Breast epithelium (tissue), 3 donors: ENCODE measurements around the gene HMGXB4.

Experiments
- CTCF ChIP-seq, 3 donors: fragments of 450-650 bp; IDR thresholded peaks; one replicate each; pipeline ENCODE4 v1.5.1; 2016 to 2017; ENCODE audit warnings: antibody characterized with exemption in 3 of 3, mild to moderate bottlenecking in 3 of 3, moderate library complexity in 3 of 3
- POLR2A ChIP-seq: fragments of 450-650 bp; IDR thresholded peaks from one replicate; pipeline ENCODE4 v1.6.1; 2016; ENCODE audit warnings: antibody characterized with exemption, mild to moderate bottlenecking, moderate library complexity

GRCh38 chr22:35324067-35324466 lies 66.8 kb downstream of the HMGXB4 start:
- TF ChIP-seq POLR2A (no peak), CTCF (IDR thresholded peaks at IDR 0.05) (no peak)
